HCT116 (cell line): ENCODE data around the gene FLT4.

Experiments
- ATF3 ChIP-seq: IDR thresholded peaks from 2 replicates; pipeline ENCODE4 v1.6.1; 2012
- CTCF ChIP-seq, 3 experiments: fragments of 200-600 bp in 1 of 3; sonication (generic) in 1 of 3; IDR thresholded peaks in 2 of 3; conservative IDR thresholded peaks in 1 of 3; 2 replicates each; pipeline ENCODE4 v1.5.1; 2012 to 2017; ENCODE audit warnings: low read depth in 2 of 3, low read length in 2 of 3, antibody characterized with exemption in 1 of 3, borderline replicate concordance in 1 of 3, control low read depth in 1 of 3, mild to moderate bottlenecking in 1 of 3, mixed read lengths in 1 of 3, mixed run types in 1 of 3, moderate library complexity in 1 of 3; ENCODE audit not compliant: insufficient read depth in 1 of 3
- MAX ChIP-seq: IDR thresholded peaks from 2 replicates; pipeline ENCODE4 v1.6.1; 2012
- POLR2A ChIP-seq: IDR thresholded peaks from 2 replicates; pipeline ENCODE4 v1.7.0; 2011; ENCODE audit warnings: borderline replicate concordance; ENCODE audit not compliant: insufficient read depth, insufficient read length; ENCODE audit errors: extremely low read depth
- REST ChIP-seq: IDR thresholded peaks from 2 replicates; pipeline ENCODE4 v1.6.1; 2012; ENCODE audit warnings: low read depth
- TCF7L2 ChIP-seq: IDR thresholded peaks from 2 replicates; pipeline ENCODE4 v1.7.0; 2011; ENCODE audit warnings: borderline replicate concordance, inconsistent platforms; ENCODE audit not compliant: insufficient read depth, insufficient read length; ENCODE audit errors: extremely low read depth
- ZNF274 ChIP-seq: fragments of 200-500 bp; sonication (Bioruptor generic); IDR thresholded peaks from 2 replicates; pipeline ENCODE4 v1.6.1; 2014; ENCODE audit warnings: mild to moderate bottlenecking, low read depth, low read length, inconsistent platforms

GRCh38 chr5:180594311-180595045 is 54.9 kb downstream of the FLT4 start:
- TF ChIP-seq CTCF (IDR thresholded peaks at IDR 0.05 in 2 of 3, conservative IDR thresholded peaks at IDR 0.05 in 1 of 3; ENCODE audit: borderline replicate concordance in 1 of 3, insufficient read depth in 1 of 3, low read depth in 2 of 3, low read length in 2 of 3): no peak
- no peak for TF ChIP-seq MAX
- no peak for TF ChIP-seq POLR2A
- TF ChIP-seq TCF7L2: no peak
- no peak for TF ChIP-seq REST
- TF ChIP-seq ZNF274: no peak
- no peak for TF ChIP-seq ATF3
